ENCODE results near the gene ELMO1. TPM values are rescaled to one million over a fixed set of nuclear protein-coding genes. Genes with fewer than 3 reads are reported as not detected.
A peak's percentile ranks its signal among the peaks of the same experiment; 100 is the strongest.

The ELMO1 gene
- total and polyA plus RNA-seq, 4 donors: 29.2 to 98.3 (median 86.8) TPM

- Histone ChIP-seq H3K27me3 (ENCODE audit: control insufficient read depth, insufficient read depth, low read length) (no peaks in the 10 kb centered on the region), H3K36me3 (ENCODE audit: control insufficient read depth, insufficient read depth, low read length) (no peaks in the 10 kb centered on the region), H3K9me3 (ENCODE audit: control insufficient read depth, insufficient read depth, low read length) (no peaks in the 10 kb centered on the region), H3K27ac (ENCODE audit: low read depth, low read length) (no peak overlapping the region), H3K4me3 (ENCODE audit: low read depth, low read length) (no peak overlapping the region), H3K4me1 (ENCODE audit: control insufficient read depth, insufficient read depth, low read length) (no peaks in the 10 kb centered on the region)
- DNase-seq (ENCODE audit: low read depth in 4 of 6, low spot score in 6 of 6): no peak
- WGBS (ENCODE audit: insufficient coverage): 91% methylated on average over 5 of the region's 9 CpGs
Measured at GRCh38 chr7:37405603-37406122, 43.0 kb downstream of the ELMO1 start.

GRCh38 chr7:37405128-37405527 is 43.5 kb downstream of the ELMO1 start:
- no peak overlapping the region for H3K4me3 ChIP-seq (ENCODE audit: low read depth, low read length)
- H3K27ac ChIP-seq (ENCODE audit: low read depth, low read length): no peak overlapping the region
- WGBS (ENCODE audit: insufficient coverage): 65% methylated on average over 2 of the region's 5 CpGs
- no peaks in the 10 kb centered on the region for H3K4me1 ChIP-seq (ENCODE audit: control insufficient read depth, insufficient read depth, low read length)
- no peak for DNase-seq (ENCODE audit: low read depth in 4 of 6, low spot score in 6 of 6)
- no peaks in the 10 kb centered on the region for H3K36me3 ChIP-seq (ENCODE audit: control insufficient read depth, insufficient read depth, low read length)
- no peaks in the 10 kb centered on the region for H3K9me3 ChIP-seq (ENCODE audit: control insufficient read depth, insufficient read depth, low read length)
- H3K27me3 ChIP-seq (ENCODE audit: control insufficient read depth, insufficient read depth, low read length): no peaks in the 10 kb centered on the region

GRCh38 chr7:37399876-37400421 is 48.7 kb downstream of the ELMO1 start:
- Histone ChIP-seq H3K9me3 (ENCODE audit: control insufficient read depth, insufficient read depth, low read length) (no peaks in the 10 kb centered on the region), H3K27me3 (ENCODE audit: control insufficient read depth, insufficient read depth, low read length) (no peaks in the 10 kb centered on the region), H3K27ac (ENCODE audit: low read depth, low read length) (no peak overlapping the region), H3K36me3 (ENCODE audit: control insufficient read depth, insufficient read depth, low read length) (no peaks in the 10 kb centered on the region), H3K4me3 (ENCODE audit: low read depth, low read length) (no peak overlapping the region), H3K4me1 (ENCODE audit: control insufficient read depth, insufficient read depth, low read length) (peaks cover 4% of the 10 kb centered on the region)
- peak in 1 of 6 donors; percentile 69 for DNase-seq (ENCODE audit: low read depth in 4 of 6, low spot score in 6 of 6)
- WGBS (ENCODE audit: insufficient coverage): 70% methylated on average over 3 of the region's 3 CpGs

GRCh38 chr7:37398403-37398802 is 50.3 kb downstream of the ELMO1 start:
- no peaks in the 10 kb centered on the region for H3K9me3 ChIP-seq (ENCODE audit: control insufficient read depth, insufficient read depth, low read length)
- H3K4me3 ChIP-seq (ENCODE audit: low read depth, low read length): no peak overlapping the region
- 73% methylated on average over 4 of the region's 6 CpGs for WGBS (ENCODE audit: insufficient coverage)
- DNase-seq (ENCODE audit: low read depth in 4 of 6, low spot score in 6 of 6): no peak
- no peaks in the 10 kb centered on the region for H3K27me3 ChIP-seq (ENCODE audit: control insufficient read depth, insufficient read depth, low read length)
- no peaks in the 10 kb centered on the region for H3K36me3 ChIP-seq (ENCODE audit: control insufficient read depth, insufficient read depth, low read length)
- H3K27ac ChIP-seq (ENCODE audit: low read depth, low read length): no peak overlapping the region
- H3K4me1 ChIP-seq (ENCODE audit: control insufficient read depth, insufficient read depth, low read length): peaks cover 4% of the 10 kb centered on the region

- Histone ChIP-seq H3K36me3 (ENCODE audit: control insufficient read depth, insufficient read depth, low read length) (no peaks in the 10 kb centered on the region), H3K27ac (ENCODE audit: low read depth, low read length) (no peak overlapping the region), H3K4me3 (ENCODE audit: low read depth, low read length) (no peak overlapping the region), H3K9me3 (ENCODE audit: control insufficient read depth, insufficient read depth, low read length) (no peaks in the 10 kb centered on the region), H3K4me1 (ENCODE audit: control insufficient read depth, insufficient read depth, low read length) (peaks cover 4% of the 10 kb centered on the region), H3K27me3 (ENCODE audit: control insufficient read depth, insufficient read depth, low read length) (no peaks in the 10 kb centered on the region)
- DNase-seq (ENCODE audit: low read depth in 4 of 6, low spot score in 6 of 6): no peak
- WGBS (ENCODE audit: insufficient coverage): no CpG with 5 or more reads among the region's 1 CpG
Measured at GRCh38 chr7:37395618-37396259, 52.9 kb downstream of the ELMO1 start.

GRCh38 chr7:37394158-37394557 is 54.5 kb downstream of the ELMO1 start:
- 88% methylated on average over 1 of the region's 2 CpGs for WGBS (ENCODE audit: insufficient coverage)
- Histone ChIP-seq H3K36me3 (ENCODE audit: control insufficient read depth, insufficient read depth, low read length) (no peaks in the 10 kb centered on the region), H3K27ac (ENCODE audit: low read depth, low read length) (no peak overlapping the region), H3K27me3 (ENCODE audit: control insufficient read depth, insufficient read depth, low read length) (no peaks in the 10 kb centered on the region), H3K4me1 (ENCODE audit: control insufficient read depth, insufficient read depth, low read length) (peaks cover 4% of the 10 kb centered on the region), H3K4me3 (ENCODE audit: low read depth, low read length) (no peak overlapping the region), H3K9me3 (ENCODE audit: control insufficient read depth, insufficient read depth, low read length) (no peaks in the 10 kb centered on the region)
- DNase-seq (ENCODE audit: low read depth in 4 of 6, low spot score in 6 of 6): no peak

GRCh38 chr7:37393476-37393875 is 55.2 kb downstream of the ELMO1 start:
- Histone ChIP-seq H3K9me3 (ENCODE audit: control insufficient read depth, insufficient read depth, low read length) (no peaks in the 10 kb centered on the region), H3K4me1 (ENCODE audit: control insufficient read depth, insufficient read depth, low read length) (no peaks in the 10 kb centered on the region), H3K27me3 (ENCODE audit: control insufficient read depth, insufficient read depth, low read length) (no peaks in the 10 kb centered on the region), H3K27ac (ENCODE audit: low read depth, low read length) (no peak overlapping the region), H3K4me3 (ENCODE audit: low read depth, low read length) (no peak overlapping the region), H3K36me3 (ENCODE audit: control insufficient read depth, insufficient read depth, low read length) (no peaks in the 10 kb centered on the region)
- DNase-seq (ENCODE audit: low read depth in 4 of 6, low spot score in 6 of 6): no peak
- WGBS (ENCODE audit: insufficient coverage): no CpG with 5 or more reads among the region's 1 CpG

- Histone ChIP-seq H3K27ac (ENCODE audit: low read depth, low read length) (peak overlapping the region; percentile 7), H3K27me3 (ENCODE audit: control insufficient read depth, insufficient read depth, low read length) (no peaks in the 10 kb centered on the region), H3K4me3 (ENCODE audit: low read depth, low read length) (no peak overlapping the region), H3K4me1 (ENCODE audit: control insufficient read depth, insufficient read depth, low read length) (no peaks in the 10 kb centered on the region), H3K9me3 (ENCODE audit: control insufficient read depth, insufficient read depth, low read length) (no peaks in the 10 kb centered on the region), H3K36me3 (ENCODE audit: control insufficient read depth, insufficient read depth, low read length) (no peaks in the 10 kb centered on the region)
- DNase-seq (ENCODE audit: low read depth in 4 of 6, low spot score in 6 of 6): no peak
- WGBS (ENCODE audit: insufficient coverage): 40% methylated on average over 1 of the region's 1 CpG
Measured at GRCh38 chr7:37392673-37393017, 56.0 kb downstream of the ELMO1 start.

GRCh38 chr7:37391791-37392672 is 56.6 kb downstream of the ELMO1 start:
- H3K4me3 ChIP-seq (ENCODE audit: low read depth, low read length): no peak overlapping the region
- peak overlapping the region; percentile 7 for H3K27ac ChIP-seq (ENCODE audit: low read depth, low read length)
- no peaks in the 10 kb centered on the region for H3K27me3 ChIP-seq (ENCODE audit: control insufficient read depth, insufficient read depth, low read length)
- H3K9me3 ChIP-seq (ENCODE audit: control insufficient read depth, insufficient read depth, low read length): no peaks in the 10 kb centered on the region
- no peak for DNase-seq (ENCODE audit: low read depth in 4 of 6, low spot score in 6 of 6)
- 90% methylated on average over 3 of the region's 10 CpGs for WGBS (ENCODE audit: insufficient coverage)
- H3K4me1 ChIP-seq (ENCODE audit: control insufficient read depth, insufficient read depth, low read length): no peaks in the 10 kb centered on the region
- H3K36me3 ChIP-seq (ENCODE audit: control insufficient read depth, insufficient read depth, low read length): no peaks in the 10 kb centered on the region
